ENCODE measurements around the gene SMIM11.
A peak's percentile ranks its signal among the peaks of the same experiment; 100 is the strongest.
"Not testable (repeated sequence)": the region's sequence is repeated elsewhere in the genome, so short reads cannot be mapped to it uniquely, and the experiment has no call there.

Gene SMIM11, protein sequence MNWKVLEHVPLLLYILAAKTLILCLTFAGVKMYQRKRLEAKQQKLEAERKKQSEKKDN

DNA sequence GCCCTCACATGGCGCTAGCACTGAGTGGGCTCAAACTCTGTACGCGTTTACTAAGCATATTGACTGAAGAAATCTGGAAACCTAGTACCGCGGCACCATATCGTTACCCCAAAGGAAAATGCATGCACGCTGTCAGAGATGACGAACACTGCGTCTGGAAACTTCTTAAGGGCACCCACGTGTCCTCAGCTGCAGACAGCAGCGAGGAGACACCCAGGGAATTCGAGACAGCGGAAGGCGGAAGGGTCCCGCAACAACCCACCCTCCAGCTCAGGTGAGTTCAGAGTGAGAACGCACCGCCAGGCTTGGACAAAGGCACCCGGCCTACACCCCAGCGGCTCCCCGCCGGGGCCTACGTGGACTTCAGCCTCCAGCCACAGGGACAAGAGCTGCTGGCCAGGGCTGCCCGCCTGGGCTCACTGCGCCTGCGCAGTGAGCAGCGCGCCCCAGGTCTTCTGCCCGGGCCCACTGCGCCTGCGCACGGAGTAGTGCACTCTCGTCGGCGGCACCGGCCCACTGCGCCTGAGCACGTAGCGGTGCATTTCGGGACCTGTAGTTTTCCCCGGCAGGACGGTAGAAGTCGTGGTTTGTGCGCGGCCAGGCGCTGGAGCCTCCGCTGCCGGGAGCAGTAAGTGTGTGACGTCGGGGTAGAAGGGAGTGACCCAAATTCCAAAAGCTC is at the start of gene SMIM11:
SMIM11 (plus strand) TSS at position 568 of the 679 bp plus-strand sequence. CDS start 3,998 bp downstream, outside the sequence.
- DNase-seq: not testable (repeated sequence)

DNA sequence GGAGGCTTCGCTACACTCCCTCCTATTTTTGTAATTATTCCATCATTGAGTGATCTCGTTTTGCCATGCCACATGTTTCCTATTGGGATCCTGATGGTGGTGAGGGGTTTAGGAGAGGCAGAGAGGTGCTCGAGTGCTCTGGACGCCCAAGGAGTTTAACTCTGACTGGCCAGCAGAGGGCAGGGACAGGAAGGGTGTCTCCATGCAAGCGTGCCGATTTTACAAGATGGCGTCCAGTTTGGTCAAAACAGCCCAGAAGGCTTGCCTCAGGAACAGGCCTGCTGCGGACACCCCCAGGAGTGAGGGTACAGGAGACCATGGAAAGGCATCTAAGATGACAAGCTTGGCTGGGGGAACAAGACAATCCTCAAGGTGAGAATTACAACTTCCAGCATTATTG is 45.3 kb upstream of the SMIM11 start:
- no peak for DNase-seq

DNA sequence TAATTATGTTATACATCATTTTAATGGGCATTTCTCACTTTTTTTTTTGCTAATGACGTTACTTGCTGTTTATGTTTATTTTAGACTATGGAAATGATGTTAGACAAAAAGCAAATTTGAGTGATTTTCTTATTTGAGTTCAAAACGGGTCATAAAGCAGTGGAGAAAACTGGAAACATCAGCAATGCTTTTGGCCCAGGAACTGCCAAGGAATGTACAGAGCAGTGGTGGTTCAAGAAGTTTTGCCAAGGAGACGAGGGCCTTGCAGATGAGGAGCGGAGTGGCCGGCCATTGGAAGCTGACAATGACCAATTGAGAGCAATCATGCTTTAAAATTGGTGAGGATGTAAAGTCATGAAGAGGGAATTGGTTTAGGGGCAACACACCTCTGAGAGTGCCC is 43.6 kb upstream of the SMIM11 start:
- no peak for DNase-seq

DNA sequence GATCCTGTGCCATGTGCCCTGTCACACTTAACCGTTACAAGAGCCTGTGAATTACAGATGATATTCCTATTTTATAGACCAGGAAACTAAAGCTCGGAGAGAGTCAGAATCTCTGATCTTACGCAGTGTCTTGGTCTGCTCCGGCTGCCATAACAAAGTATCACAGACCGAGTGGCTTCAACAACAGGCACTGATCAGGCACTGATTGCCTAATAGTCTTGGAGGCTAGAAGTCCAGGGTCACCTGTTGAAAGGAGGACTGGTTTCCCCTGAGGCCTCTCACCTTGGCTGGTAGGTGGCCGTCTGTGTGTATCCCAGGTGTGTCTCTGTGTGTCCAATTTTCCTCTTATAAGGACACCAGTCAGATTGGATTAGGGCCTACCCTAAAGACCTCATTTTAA is 43.0 kb upstream of the SMIM11 start:
- no peak for DNase-seq

DNA sequence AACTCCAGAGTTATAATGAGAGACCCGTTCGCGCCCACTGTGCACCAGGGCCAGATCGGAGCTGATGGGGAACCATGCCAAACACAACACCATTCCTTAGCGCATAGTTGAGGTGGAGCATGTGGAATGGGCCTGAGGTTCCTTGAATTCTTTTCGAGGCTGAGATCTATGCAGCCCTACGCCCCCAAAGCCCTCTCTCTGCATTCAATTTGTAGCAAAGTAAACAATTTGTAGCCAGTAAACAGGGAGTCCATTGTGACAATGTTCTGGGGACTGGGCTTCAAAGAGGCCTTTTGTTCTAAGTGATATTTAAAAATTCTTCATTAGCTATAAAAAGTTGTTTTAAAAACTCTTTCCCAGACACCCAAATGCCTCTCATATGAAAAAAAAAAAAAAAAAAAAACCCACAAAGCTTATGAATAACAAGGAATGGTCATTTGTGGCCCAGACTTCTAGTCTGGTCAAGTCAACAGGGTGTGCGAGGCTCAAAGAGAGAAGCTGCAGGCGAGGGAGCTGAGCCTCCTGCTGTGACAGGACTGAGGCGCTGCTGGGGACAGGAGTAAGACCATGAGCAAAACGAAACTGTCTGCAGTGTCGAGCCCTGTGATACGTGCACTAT is 42.1 kb upstream of the SMIM11 start:
- DNase-seq: no peak

DNA sequence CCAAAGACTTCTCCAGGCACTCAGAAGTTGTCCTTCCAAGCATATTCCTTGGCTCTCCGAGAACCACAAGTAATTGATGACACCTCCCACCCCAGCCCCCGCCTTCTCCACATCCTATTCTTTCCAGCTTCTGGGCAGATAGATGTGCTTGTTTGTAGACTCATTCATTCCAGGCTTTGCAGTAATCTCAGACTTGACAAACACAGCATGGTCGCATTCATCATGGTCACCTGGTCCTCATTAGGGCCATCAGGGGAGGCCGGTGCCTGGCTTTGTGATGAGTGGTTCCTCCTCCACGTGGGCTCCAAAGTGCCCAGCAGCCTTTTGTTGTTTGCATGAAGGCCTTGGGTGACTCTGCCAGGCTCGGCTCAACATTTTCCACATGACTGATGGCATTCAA is 40.0 kb upstream of the SMIM11 start:
- no peak for DNase-seq

DNA sequence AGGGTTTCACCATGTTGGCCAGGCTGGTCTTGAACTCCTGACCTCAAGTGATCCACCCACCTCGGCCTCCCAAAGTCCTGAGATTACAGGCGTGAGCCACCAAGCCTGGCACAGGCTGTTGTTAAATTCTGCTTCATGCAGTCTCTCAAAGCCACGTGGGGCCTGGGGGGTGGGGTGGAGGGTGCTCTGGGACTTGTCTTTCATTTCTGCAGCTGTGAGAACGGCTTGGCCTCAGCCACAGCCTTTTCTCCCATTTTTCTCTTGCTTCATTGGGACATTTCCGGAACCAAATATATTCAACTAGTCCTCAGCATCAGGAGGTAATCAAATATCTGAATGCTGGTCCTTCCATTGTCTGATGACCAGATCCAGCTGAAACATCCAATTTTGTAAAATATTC is 39.1 kb upstream of the SMIM11 start:
- no peak for DNase-seq

DNA sequence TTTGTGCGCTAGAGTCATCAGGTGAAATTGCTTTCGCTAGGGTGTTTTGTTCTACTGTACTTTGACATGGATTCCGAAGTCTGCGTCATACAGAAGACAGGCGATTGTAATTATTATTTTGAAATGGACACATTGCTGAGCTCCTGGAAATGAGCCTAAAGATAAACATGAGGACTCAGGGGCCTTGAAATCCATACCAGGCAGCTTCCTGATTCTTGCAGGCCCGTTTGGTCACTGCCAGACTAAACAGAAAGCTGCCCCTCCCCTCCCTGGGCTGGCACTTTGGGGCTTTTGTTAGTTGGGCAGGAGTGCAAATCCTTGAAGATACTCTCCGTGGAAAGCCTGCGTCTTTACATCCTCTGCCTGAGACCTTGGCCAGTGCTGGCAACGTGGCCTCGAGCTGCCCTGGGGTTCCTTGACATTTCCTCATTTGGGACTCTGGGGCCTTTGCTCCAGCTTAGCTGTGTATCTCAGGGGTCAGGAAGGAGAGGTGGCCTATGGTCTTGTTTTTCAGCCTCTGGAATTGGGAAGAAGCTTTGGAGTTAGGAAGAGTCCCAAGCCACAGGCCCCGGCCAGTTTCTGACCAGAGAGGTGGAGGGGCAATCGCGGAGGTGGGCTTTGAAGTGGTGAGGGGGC is 38.4 kb upstream of the SMIM11 start:
- no peak for DNase-seq

DNA sequence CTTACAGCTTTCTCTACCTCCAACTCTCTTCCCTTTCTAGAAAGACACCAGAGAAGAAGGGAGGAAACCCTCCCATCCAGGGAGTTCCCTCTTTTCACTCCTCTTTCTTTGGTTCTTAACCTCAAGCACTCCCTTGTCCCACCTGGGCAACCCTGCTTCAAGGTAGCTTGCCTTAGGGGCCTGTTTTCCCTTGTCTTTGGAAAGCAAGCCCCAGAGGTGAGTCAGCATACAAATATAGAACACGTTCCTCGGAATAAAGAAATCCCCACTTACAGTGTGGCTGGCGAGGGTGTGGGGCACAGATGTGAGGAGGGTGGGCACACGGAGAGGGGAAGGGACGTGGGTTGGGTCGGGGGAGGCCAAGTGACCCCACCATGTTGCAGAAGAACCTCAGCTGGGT is 37.6 kb upstream of the SMIM11 start:
- DNase-seq: no peak

DNA sequence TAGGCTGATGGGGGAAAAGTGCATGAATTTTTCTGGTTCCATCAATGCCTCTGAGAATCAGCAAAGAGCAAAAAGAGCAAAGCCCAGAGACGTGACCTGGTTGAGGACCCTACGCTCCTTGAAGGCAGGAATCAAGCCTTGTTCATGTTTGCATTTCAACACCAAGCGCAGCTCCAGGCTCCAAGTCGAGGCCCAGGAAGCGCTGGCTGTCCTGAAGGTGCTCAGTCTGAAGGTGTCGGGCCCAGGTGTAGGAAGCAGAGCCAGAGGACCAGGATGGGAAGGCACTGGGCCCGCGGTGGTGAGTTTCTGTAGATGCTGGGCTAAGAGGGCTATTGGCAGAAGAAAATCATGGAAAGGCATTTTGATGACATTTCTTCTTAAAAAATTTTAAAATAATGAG is 37.1 kb upstream of the SMIM11 start:
- no peak for DNase-seq

DNA sequence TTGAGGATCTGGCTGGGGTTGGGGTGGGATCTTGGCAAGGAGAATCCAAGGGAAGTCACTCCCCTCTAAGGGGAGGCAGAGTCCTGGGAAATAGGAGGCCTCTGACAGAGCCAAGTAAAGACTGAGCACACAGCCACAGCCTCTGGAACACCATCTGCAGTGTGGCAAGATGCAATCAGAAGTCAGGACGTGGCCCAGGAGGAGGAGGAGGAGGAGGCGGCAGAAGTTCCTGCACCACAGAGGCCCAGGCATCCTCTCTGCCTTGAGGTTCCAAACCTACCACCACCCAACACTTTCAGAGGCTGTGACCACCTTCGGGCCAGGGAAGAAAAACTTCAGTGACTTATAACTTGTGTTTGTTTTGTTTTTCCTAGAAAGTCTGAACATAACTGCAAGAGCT is 35.2 kb upstream of the SMIM11 start:
- no peak for DNase-seq

DNA sequence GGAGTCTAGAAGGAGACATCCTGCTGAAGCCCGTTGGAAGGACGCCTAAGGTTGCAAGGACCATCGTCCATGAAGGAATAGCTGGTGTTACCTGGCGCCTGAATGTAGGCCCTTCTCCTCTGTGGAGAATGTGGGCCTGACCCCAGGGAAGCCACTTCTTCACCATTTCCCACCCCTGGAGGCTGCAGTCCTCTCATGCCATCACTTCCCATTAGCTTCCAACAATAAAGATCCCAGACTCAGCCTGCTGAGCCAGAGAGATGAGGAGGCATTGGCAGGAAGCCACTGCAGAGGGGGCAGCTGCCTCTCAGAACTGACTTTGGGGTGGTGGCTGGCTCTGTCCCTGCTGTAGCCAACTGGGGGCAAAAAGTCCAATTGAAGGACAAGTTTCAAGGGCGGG is 32.8 kb upstream of the SMIM11 start:
- no peak for DNase-seq

DNA sequence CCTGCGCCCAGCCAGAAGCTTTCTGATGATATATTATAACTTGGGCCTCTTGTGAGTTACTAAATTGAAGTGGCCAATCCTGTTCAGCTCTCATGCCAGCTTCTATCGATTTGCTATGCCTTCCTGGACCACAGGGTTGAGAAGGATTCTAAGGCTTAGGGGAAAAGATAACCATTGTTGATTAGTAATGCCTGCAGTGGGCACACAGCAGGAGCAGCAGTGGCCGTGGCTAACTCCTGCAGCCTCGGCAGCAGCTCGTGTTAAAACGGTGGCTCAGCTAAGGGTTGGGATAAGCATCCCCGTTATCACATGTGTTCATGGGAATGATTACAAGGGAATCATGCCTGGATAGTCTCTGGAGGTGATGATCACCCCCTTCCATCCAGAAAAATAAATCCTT is 32.0 kb upstream of the SMIM11 start:
- DNase-seq: no peak

DNA sequence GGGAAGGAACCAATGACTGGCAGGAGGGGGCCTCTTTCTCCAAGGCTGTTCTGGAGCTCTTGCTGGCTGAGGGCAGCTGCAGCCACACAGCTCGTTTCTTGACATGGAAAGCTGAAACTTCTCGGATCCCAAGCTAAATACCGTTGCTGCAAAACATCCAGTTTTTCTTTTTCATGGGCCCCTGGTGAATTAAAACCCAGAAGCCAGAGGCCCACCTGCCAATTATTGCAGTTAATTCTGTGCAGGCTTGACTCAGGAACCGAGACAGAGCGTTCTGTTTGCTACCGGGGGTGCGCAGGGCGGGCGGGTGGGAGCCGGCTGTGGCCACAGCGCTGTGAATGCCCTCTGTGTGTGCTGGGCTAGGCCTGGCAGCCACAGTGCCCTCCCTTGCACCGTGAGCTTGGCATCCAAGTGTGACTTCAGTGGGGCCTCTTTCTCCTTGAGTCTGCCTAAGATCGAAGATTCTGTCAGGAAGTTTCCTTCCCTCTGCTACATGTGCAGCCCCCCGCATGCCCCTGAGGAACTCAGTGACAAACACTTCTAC is 31.4 kb upstream of the SMIM11 start:
- DNase-seq: no peak

DNA sequence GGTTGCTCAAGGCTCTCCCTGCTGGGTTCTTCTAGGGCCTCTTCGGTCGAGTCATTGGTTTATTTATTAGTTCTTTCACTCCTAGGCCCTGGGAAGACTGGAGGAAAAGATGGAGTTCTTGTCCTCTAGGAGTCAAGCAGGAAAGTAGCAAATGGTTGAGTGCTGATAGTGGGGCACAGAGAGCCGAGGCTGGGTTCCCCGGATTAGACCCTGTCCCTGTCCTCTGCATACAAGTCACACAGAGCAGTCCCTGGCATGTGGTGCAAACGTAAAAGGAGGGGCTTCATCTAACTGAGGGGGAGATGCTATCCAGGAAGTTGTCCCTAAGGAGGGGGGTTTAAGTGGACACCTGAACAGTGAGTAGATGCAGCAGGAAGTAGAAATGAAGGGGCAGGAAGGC is 30.7 kb upstream of the SMIM11 start:
- DNase-seq: no peak

DNA sequence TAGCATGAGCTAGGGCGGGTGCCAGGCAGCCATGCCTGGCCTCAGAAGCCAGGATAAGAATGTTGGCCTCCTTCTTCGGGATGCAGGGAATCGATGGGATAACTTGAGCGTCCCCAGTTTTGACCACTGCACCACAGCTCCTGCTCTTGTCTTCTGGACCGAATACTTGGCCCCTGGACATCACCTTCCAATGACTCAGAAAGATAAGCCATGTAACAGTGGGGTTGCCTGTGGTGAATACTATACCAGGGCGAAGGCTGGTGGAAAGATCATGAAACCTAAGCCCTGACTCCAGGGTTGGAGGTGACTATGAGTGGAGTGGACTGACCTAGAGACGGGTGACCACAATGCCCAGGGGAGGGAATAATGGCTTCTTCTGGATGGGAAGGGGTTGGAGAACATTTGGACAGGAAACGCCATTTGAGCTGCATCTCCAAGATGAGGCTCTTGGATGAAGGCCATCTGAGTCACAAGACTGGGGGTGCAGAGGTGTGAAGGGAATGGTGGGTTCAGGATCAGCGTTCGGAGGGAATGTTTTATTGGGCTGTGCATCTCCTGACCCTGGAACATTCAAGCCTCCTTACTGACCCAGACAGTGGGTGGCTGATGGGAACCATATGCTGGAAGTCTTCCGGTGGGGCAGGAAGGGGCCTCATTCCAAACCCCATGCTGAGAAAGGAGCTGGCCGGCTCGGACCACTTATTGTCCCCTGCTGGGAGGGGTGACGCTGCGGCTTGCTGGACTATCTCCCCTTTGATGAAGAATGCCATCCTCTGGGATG is 30.0 kb upstream of the SMIM11 start:
- DNase-seq: no peak

DNA sequence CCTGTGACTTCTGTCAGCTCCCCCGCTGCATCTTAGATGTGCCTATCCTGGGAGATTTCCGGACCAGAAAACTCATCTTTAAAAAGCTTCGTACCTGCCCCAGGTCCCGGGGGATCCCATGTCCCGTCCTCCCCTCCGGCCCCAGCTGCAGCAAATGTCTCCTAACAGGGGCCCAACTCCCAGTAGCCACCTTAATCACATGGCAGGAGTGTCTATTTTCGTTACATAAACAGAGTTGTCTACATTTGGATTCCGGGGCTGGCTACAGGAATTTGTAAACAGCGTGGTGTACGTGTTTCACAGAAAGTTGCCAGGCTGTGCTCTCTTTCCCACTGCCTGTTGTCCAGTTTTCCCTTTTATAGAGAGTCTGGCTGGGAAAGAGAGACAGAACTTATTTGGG is 29.4 kb upstream of the SMIM11 start:
- peak; percentile 27 for DNase-seq

DNA sequence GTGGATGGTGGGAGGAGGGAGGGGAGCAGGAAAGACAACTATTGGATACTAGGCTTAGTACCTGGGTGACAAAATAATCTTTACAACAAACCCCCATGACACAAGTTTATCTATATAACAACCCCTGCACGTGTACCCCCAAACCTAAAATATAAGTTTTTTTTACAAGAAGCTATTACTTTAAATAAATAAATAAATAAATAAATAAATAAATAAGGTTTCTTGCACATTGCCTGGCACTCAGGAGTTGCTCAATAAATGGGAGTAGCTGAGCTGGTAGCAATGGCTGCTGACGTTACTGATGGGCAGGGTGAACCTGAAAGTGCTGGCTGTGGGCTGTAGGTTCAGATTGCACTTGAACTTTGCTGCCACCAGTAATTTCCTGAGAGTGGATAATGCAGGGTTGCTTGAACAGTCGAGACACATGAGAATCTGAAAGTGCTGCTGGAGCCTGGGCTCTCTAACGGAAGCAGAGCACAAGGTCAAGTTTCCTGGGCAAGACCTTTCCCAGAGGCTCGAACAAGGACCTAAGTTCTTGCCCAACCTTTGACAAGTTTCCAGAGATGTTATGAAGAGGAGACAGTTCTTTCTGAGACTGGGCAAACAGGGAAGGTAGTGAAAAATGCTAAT is 26.3 kb upstream of the SMIM11 start:
- no peak for DNase-seq

DNA sequence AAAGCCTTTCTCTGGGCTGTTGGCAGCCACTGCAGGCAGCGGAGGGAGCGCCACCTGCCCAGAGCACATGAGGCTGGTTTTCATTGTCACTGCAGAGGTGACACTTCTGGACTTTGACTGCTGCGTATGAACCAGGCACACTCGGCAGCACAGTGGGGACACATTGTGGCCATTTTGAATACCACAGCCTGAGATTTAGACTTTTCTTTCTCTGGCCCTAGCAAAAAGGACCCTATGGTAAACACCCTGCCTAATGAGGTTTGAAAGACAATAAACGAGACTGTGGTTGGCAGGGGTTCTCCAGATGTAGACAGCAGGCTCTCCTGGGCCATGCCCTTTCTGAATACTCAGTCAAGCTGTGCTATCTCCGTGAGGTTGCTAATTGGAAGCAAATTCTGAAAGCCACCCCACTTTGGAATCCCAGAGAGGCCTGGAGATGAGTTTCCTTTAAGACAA is 23.5 kb upstream of the SMIM11 start:
- peak; percentile 61 for DNase-seq

DNA sequence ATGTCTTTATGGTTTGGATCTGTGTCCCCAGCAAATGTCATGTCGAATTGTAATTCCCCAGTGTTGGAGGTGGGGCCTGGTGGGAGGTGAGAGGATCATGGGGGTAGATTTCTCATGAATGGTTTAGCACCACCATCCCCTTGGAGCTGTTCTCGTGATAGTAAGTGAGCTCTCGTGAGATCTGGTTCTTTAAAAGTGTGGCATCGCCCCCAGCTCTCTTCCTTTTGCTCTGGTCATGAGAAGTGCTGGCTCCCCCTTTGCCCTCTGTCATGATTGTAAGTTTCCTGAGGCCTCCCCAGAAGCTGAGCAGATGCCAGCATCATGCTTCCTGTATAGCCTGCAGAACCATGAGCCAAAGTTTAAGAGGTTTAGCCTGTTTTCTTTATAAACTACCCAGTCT is 22.8 kb upstream of the SMIM11 start:
- no peak for DNase-seq

DNA sequence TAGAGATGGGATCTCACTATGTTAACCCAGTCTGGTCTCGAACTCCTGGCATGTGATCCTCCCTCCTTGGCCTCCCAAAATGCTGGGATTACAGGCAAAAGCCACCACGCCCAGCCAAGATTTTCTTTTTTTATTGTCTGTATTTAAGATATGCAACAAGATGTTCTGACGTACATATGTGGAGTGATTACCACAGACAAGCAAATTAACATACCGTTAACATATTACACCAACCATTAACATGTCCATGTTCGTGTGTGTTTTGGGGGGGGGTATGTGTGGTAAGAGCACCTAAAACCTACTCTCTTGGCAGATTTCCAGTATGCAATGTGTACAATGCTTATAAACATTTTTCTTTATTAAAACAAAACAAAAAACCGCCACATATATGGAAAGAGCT is 22.1 kb upstream of the SMIM11 start:
- DNase-seq: no peak

DNA sequence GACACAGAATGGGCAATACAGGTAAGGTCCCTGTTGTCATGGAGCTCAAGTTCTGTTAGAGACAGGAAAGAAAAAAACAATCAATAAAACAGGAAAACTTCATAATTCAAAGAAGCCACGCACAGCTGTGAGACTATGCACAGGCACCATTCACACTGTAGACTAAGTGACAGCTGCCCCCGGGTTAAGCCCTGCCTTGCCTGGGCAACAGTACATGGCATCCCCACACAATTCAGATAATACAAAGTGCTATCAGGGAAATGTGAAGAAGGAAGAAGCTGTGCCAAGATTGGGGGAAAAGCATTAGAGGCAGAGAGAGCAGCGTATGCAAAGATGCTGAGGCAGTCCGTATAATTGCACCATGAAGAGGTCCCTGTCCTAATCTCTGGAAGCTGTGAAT is 20.5 kb upstream of the SMIM11 start:
- peak; percentile 21 for DNase-seq

DNA sequence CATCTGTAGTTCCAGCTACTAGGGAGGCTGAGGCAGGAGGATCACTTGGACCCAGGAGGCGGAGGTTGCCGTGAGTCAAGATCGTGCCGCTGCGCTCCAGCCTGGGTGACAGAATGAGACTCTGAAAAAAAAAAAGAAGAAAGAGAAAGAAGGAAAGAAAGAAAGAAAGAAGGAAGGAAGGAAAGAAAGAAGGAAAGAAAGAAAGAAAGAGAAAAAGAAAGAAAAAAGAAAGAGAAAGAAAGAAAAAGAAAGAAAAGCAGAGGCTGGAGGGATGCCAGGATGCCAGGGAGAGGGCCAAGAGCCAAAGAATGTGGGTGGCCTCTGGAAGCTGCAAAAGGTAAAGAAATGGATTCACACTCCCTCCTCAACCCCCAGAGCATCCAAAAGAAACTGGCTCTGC is 19.7 kb upstream of the SMIM11 start:
- DNase-seq: no peak

Measured in activated effector memory CD4-positive, alpha-beta T cell treated with anti-CD3 and anti-CD28 coated beads, Interleukin-2, amount 50 U/mL, for 16 hours (primary cell).